Endothelial cell of umbilical vein (primary cell): ENCODE data around the gene SLC11A2.

Experiments
- EZH2 ChIP-seq: IDR thresholded peaks from 2 replicates; pipeline ENCODE4 v1.6.1; 2012; ENCODE audit warnings: borderline replicate concordance, low read depth, mild to moderate bottlenecking, moderate library complexity, low read length, inconsistent platforms; ENCODE audit not compliant: severe bottlenecking
- FOS ChIP-seq: IDR thresholded peaks from 2 replicates; pipeline ENCODE4 v1.6.1; 2011; ENCODE audit warnings: mild to moderate bottlenecking, low read length, moderate library complexity, borderline replicate concordance; ENCODE audit not compliant: insufficient read depth
- GATA2 ChIP-seq: IDR thresholded peaks from 2 replicates; pipeline ENCODE4 v1.7.0; 2011; ENCODE audit warnings: low read depth, mild to moderate bottlenecking, moderate library complexity, mixed read lengths, low read length; ENCODE audit not compliant: insufficient read length, insufficient read depth
- JUN ChIP-seq: IDR thresholded peaks from 2 replicates; pipeline ENCODE4 v1.6.1; 2011; ENCODE audit warnings: borderline replicate concordance, low read depth; ENCODE audit not compliant: insufficient read length, insufficient read depth
- MYC ChIP-seq: IDR thresholded peaks from one replicate; pipeline ENCODE4 v1.6.1; 2011; ENCODE audit warnings: mild to moderate bottlenecking, low read depth, low read length
- POLR2A ChIP-seq: IDR thresholded peaks from 2 replicates; pipeline ENCODE4 v1.6.1; 2012; ENCODE audit warnings: low read depth, mild to moderate bottlenecking, control low read depth, low read length
- POLR2AphosphoS5 ChIP-seq: IDR thresholded peaks from 2 replicates; pipeline ENCODE4 v1.6.1; 2012; ENCODE audit warnings: low read depth, mild to moderate bottlenecking, control low read depth, low read length, moderate library complexity; ENCODE audit not compliant: insufficient read depth
- TF ChIP-seq, protein P1 (sequence below), 2 donors: IDR thresholded peaks; 1 replicate in 1 of 2; 2 replicates in 1 of 2; pipeline ENCODE4 v1.5.1; 2011; ENCODE audit warnings: low read length in 2 of 2, mild to moderate bottlenecking in 2 of 2, moderate library complexity in 2 of 2, control low read depth in 1 of 2, inconsistent platforms in 1 of 2, low read depth in 1 of 2; ENCODE audit not compliant: insufficient read depth in 1 of 2; ENCODE audit errors: extremely low read depth in 1 of 2
- TF ChIP-seq, protein P2 (sequence below): IDR thresholded peaks from 2 replicates; pipeline ENCODE4 v1.6.1; 2011; ENCODE audit not compliant: insufficient read depth, insufficient read length

DNA sequence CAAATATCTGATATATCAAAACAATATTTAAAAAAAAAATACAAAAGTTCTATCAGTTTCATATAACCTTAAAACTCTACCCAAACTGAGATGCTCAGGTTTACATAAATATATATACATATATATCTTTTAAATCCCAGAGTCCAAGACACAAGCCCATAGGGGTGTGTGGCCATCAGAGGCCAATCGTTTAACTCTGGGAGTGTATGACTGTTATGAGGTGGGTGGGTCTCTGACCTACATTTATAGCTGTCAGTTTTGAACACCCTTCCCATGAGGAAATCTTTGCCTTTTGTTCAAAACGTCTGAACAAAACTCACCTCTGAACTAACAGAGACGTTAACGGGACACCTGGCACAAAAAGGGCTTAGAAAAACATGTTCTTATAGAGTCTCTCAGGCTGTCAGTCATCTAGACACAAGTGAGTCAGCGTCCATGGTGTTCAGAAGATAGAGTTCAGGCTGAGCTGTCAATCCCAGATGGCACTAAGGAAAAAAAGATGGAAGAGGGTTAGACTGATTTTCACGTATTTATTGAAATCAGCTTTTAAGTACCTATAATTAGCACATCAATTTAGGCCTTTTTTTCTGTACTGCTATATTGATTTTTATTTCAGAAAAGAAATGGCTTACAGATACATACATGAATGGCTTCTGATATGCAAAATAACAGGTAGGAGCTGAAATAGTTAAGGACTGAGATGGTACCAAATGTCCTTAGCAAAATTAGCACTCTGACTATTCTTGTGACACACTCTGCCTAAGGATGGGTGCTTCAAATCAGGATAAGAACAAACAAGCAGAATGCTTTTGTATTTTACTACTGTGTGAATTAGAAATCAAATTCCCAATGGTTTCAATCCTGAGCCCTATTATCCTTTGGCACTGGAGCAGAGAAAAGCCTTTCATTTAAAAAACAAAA is 44.6 kb downstream of the SLC11A2 start:
- TF ChIP-seq, protein P1, sequence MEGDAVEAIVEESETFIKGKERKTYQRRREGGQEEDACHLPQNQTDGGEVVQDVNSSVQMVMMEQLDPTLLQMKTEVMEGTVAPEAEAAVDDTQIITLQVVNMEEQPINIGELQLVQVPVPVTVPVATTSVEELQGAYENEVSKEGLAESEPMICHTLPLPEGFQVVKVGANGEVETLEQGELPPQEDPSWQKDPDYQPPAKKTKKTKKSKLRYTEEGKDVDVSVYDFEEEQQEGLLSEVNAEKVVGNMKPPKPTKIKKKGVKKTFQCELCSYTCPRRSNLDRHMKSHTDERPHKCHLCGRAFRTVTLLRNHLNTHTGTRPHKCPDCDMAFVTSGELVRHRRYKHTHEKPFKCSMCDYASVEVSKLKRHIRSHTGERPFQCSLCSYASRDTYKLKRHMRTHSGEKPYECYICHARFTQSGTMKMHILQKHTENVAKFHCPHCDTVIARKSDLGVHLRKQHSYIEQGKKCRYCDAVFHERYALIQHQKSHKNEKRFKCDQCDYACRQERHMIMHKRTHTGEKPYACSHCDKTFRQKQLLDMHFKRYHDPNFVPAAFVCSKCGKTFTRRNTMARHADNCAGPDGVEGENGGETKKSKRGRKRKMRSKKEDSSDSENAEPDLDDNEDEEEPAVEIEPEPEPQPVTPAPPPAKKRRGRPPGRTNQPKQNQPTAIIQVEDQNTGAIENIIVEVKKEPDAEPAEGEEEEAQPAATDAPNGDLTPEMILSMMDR (IDR thresholded peaks at IDR 0.05; ENCODE audit: extremely low read depth in 1 of 2, insufficient read depth in 1 of 2, low read depth in 1 of 2, low read length in 2 of 2) = no peak
- TF ChIP-seq, protein P2, sequence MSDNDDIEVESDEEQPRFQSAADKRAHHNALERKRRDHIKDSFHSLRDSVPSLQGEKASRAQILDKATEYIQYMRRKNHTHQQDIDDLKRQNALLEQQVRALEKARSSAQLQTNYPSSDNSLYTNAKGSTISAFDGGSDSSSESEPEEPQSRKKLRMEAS = no peak
- TF ChIP-seq POLR2AphosphoS5 = no peak
- no peak for TF ChIP-seq POLR2A
- TF ChIP-seq EZH2 = no peak
- TF ChIP-seq MYC = no peak
- no peak for TF ChIP-seq JUN
- no peak for TF ChIP-seq GATA2
- no peak for TF ChIP-seq FOS
